Left lung (tissue), 10 donors: Measurements from ENCODE around the gene SFXN5. TPM values are rescaled to one million over a fixed set of nuclear protein-coding genes. Genes with fewer than 3 reads are reported as not detected.

Experiments
- ATAC-seq: fragments of 200-7000 bp; cut with Tn5 transposase; one replicate; pipeline ENCODE4 v1.9.1; 2020; ENCODE audit warnings: moderate library complexity
- DNase-seq, 4 donors: peaks; one replicate each; pipeline ENCODE4 v3.0.0-alpha.2; 2013 to 2020
- H3K27ac ChIP-seq, 2 donors: fragments of 200-600 bp; sonication (generic) in 1 of 2; one replicate each; pipeline versions ENCODE4 v1.5.0 to v1.8.0; 2020 to 2021
- H3K27me3 ChIP-seq, 2 donors: fragments of 200-600 bp; sonication (generic) in 1 of 2; one replicate each; pipeline versions ENCODE4 v1.5.0 to v1.8.0; 2020 to 2021
- H3K36me3 ChIP-seq, 2 donors: fragments of 200-600 bp; sonication (generic) in 1 of 2; one replicate each; pipeline versions ENCODE4 v1.5.0 to v1.8.0; 2020 to 2021
- H3K4me1 ChIP-seq, 2 donors: fragments of 200-600 bp; one replicate each; pipeline ENCODE4 v1.8.0; 2021
- H3K4me3 ChIP-seq, 2 donors: fragments of 200-600 bp; sonication (generic) in 1 of 2; one replicate each; pipeline versions ENCODE4 v1.5.0 to v1.8.0; 2020 to 2021; ENCODE audit warnings: mild to moderate bottlenecking in 1 of 2
- H3K9me3 ChIP-seq, 2 donors: fragments of 200-600 bp; sonication (generic) in 1 of 2; one replicate each; pipeline versions ENCODE4 v1.5.0 to v1.8.0; 2020 to 2021
- CTCF ChIP-seq, 2 donors: fragments of 200-600 bp; sonication (generic) in 1 of 2; IDR thresholded peaks; one replicate each; pipeline versions ENCODE4 v1.5.0 to v1.8.0; 2021; ENCODE audit warnings: antibody characterized with exemption in 2 of 2
- intact Hi-C, 2 donors: fragments of 100-400 bp; cut with DNase I; formaldehyde crosslinking; loops; one replicate each; pipeline versions ENCODE4 v1.11.2 to v1.14.2; 2022
- polyA plus RNA-seq, 6 donors: library from polyadenylated mRNA; unstranded; fragments of 120-200 nt; gene quantifications; one replicate each; pipeline ENCODE4 v1.2.1, GENCODE V29; 2013; ENCODE audit not compliant: insufficient read length in 6 of 6
- total RNA-seq, 2 donors: library from RNA; stranded (reverse); fragmentation: NEBNext Ultra II Directional; extraction: Animal tissue kit (Norgen Biotek cat#: 25700); gene quantifications; one replicate each; pipeline ENCODE4 v1.2.1, GENCODE V29; 2021
- donor health status: DM: no; HTN: yes; CAD: no.
- donor health status: DM: no; HTN: no; CAD: no.

SFXN5 gene
- total and polyA plus RNA-seq, 8 donors: 14.5 to 21.1 (median 15.8) TPM

DNA sequence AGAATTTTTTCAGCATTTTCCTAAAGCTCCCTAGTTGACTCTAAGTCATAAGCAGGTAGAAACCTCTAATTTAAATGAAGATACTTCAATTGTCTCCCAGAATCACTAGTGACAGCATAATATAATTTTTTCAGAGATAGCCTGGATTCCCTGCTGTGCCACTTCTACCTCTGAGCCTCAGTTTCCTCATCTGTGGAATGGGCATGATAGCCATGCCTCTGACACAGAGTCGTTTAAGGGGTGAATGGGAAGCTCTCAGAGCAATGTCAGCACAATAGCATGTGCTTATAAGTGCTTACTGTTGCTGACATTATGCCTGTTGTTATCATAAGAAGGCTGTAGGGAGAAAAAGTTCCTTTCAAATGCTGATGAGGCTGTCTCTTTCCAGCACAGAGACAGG is 48.0 kb downstream of the SFXN5 start:
- H3K4me1 ChIP-seq: no peaks in the 10 kb centered on the region
- H3K4me3 ChIP-seq: no peak overlapping the region
- no peak for TF ChIP-seq CTCF (IDR thresholded peaks at IDR 0.05)
- ATAC-seq: no peak
- DNase-seq: no peak
- H3K27me3 ChIP-seq: no peaks in the 10 kb centered on the region
- intact Hi-C loops: no loop called here
- no peaks in the 10 kb centered on the region for H3K9me3 ChIP-seq
- H3K27ac ChIP-seq: no peak overlapping the region
- H3K36me3 ChIP-seq: peaks cover 0 to 37% of the 10 kb centered on the region in 2 donors

DNA sequence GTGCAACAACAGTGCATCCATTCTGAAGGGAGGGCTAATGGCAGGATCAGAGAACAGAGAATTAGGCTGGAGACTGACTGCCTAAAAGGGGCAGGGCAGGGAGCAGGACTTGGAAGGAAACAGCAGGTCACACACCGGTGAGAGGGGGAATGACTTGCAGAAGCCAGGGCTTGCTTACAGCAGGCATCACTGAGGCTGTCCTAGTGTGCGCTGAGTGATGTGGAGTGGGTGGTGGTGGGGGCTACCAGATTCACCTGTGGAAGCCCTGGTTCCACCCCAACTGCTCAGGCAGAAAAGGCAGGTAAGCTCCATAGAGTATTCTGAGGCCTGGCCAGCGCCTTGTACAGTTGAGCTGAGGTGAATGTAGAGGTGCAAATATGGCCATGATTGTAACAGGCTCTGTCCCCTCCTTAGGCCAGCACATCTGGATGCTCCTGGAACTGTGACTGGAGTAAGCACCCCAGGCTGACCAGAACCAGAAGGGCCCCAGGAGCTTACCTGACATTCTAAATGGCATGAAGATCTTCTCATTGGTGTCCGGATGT is 49.4 kb downstream of the SFXN5 start:
- intact Hi-C loops: no loop called here
- Histone ChIP-seq H3K36me3 (peaks cover 0 to 32% of the 10 kb centered on the region in 2 donors), H3K9me3 (no peaks in the 10 kb centered on the region), H3K4me3 (no peak overlapping the region), H3K27ac (no peak overlapping the region), H3K27me3 (no peaks in the 10 kb centered on the region), H3K4me1 (no peaks in the 10 kb centered on the region)
- no peak for TF ChIP-seq CTCF (IDR thresholded peaks at IDR 0.05)
- ATAC-seq: no peak
- no peak for DNase-seq

DNA sequence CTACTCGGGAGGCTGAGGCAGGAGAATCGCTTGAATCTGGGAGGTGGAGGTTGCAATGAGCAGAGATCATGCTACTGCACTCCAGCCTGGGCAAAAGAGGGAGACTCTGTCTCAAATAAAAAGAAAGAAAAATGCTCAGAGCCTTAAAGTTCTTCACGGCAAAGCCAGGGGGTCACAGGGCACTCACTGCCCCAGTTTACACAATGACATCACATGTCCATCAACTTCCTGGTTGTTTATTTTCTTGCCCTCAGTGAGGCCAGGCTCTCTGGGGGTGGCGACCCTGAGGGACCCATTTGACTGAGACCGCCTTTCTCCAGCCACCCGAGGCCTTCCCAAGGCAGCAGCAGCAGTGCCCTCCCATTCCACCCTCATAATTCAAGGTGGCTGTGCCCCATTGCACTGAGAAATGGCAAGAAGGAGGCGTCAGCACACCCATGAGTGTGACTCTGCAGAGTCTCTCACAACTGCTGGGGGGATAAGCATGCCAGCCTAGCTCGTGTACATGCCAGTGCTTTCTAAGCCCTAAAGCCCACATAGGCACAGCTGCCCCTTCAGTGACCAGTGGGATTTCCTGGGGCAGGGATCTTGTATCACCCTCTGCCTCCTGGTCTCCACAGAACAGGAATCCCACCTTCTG is 50.0 kb downstream of the SFXN5 start:
- H3K4me1 ChIP-seq: no peaks in the 10 kb centered on the region
- no peaks in the 10 kb centered on the region for H3K27me3 ChIP-seq
- no peaks in the 10 kb centered on the region for H3K9me3 ChIP-seq
- no peak for TF ChIP-seq CTCF (IDR thresholded peaks at IDR 0.05)
- no peak overlapping the region for H3K4me3 ChIP-seq
- H3K36me3 ChIP-seq: peaks cover 0 to 38% of the 10 kb centered on the region in 2 donors
- DNase-seq: no peak
- no peak overlapping the region for H3K27ac ChIP-seq
- ATAC-seq: no peak
- intact Hi-C loops: no loop called here

DNA sequence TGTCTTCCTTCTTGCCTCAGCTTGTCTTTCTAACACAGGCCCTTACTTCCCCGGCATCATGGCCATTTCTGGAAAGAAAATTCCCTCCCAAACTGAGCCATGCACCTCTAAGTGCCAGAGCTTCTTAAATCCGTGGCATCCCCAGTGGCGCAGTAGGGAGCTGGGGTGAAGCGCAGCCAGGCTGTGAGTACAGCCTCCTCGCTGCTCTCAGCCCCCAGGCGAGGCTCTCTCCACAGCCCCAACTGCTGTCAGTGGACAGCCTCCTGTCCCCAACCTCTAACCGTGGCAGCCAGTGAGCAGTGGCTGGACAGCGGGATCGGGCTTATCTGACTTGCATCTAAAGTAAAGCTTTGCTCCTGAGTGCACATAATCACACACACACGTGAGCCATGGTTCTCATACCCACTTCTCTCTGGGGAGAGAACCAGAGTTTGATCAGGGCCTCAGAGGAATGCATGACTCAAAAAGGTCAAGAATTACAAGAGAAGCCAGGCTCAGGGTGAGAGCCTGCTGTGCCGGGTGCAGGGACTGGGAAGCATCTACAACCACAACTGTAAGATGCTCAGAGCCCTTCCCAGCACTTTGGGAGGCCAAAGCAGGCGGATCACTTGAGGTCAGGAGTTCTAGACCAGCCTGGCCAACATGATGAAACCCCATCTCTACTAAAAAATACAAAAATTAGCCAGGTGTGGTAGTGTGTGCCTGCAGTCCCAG is 50.7 kb downstream of the SFXN5 start:
- no peaks in the 10 kb centered on the region for H3K27me3 ChIP-seq
- no peak for TF ChIP-seq CTCF (IDR thresholded peaks at IDR 0.05)
- no peaks in the 10 kb centered on the region for H3K9me3 ChIP-seq
- no peak overlapping the region for H3K27ac ChIP-seq
- peak in 2 of 4 donors; percentile 20 to 70 for DNase-seq
- intact Hi-C loops: no loop called here
- peak; percentile 87 for ATAC-seq
- no peak overlapping the region for H3K4me3 ChIP-seq
- H3K36me3 ChIP-seq: peaks cover 0 to 42% of the 10 kb centered on the region in 2 donors
- H3K4me1 ChIP-seq: no peaks in the 10 kb centered on the region

GRCh38 chr2:73020306-73020656 is 51.2 kb downstream of the SFXN5 start:
- no peak overlapping the region for H3K27ac ChIP-seq
- no peaks in the 10 kb centered on the region for H3K4me1 ChIP-seq
- DNase-seq (no peak), ATAC-seq (no peak)
- no peak for TF ChIP-seq CTCF (IDR thresholded peaks at IDR 0.05)
- H3K27me3 ChIP-seq: no peaks in the 10 kb centered on the region
- peaks cover 0 to 42% of the 10 kb centered on the region in 2 donors for H3K36me3 ChIP-seq
- no peaks in the 10 kb centered on the region for H3K9me3 ChIP-seq
- H3K4me3 ChIP-seq: no peak overlapping the region
- intact Hi-C loops: no loop called here
